ENCODE results near the gene SCYGR1. TPM values are rescaled to one million over a fixed set of nuclear protein-coding genes. Genes with fewer than 3 reads are reported as not detected.

The SCYGR1 gene
- total and polyA plus RNA-seq, 2 of the 13 experiments (the other 11 are each of a cell fraction or from before 2014, with no cell fraction given): not detected

DNA sequence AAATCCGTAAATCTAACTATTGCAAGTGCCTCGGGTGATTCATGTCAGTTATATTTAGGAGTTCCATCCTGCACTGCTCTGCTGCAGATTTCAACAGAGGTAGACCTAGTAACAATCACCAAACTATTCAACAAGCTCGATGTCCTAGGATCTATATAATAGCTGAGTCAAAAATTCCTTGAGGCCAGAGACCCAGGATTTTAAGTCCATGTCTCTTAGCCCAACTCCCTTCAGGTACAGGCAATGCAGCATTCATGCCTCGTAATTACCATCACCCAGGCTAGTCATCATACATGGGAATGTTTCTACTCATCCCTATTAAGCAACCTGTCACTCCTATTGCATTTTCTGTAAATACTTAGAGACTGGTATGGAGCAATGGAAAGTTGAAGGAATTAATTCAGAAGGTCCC lies 9.4 kb downstream of the SCYGR1 start:
- no peak for ATAC-seq
- in situ Hi-C loops (cut with HindIII; ENCODE audit: extremely low pct_ligation_motif_present, low pct_unique_long_range_greater_than_20kb): no loop called here
- Histone ChIP-seq H3K9ac (ENCODE audit: insufficient read depth, low read depth, low read length) (no peak overlapping the region), H3K4me1 (ENCODE audit: insufficient read depth, low read length) (no peaks in the 10 kb centered on the region), H4K20me1 (ENCODE audit: insufficient read depth, low read length) (no peaks in the 10 kb centered on the region), H3K36me3 (replicated peaks in 1 of 2; ENCODE audit: control insufficient read depth in 1 of 2, insufficient read depth in 2 of 2, low read length in 2 of 2) (no peaks in the 10 kb centered on the region), H3K9me3 (ENCODE audit: low read length) (no peaks in the 10 kb centered on the region), H2AFZ (ENCODE audit: low read length) (no peak overlapping the region), H3K27me3 (ENCODE audit: control insufficient read depth in 1 of 2, insufficient read depth in 2 of 2, low read length in 2 of 2) (0 out of 5 replicates have a peak, but pooled peaks cover 0 to 4% of the 10 kb centered on the region in 2 experiments), H3K79me2 (ENCODE audit: insufficient read depth, low read length) (no peaks in the 10 kb centered on the region), H3K4me2 (ENCODE audit: low read depth, low read length) (no peak overlapping the region), H3K4me3 (replicated peaks in 1 of 3; ENCODE audit: insufficient read depth in 1 of 3, low read depth in 2 of 3, low read length in 3 of 3) (no peak overlapping the region), H3K27ac (ENCODE audit: extremely low read length, insufficient read depth, low read length) (no peak overlapping the region)
- no peak for DNase-seq (ENCODE audit: low spot score)
- TF ChIP-seq, protein P1, sequence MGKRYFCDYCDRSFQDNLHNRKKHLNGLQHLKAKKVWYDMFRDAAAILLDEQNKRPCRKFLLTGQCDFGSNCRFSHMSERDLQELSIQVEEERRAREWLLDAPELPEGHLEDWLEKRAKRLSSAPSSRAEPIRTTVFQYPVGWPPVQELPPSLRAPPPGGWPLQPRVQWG (CRISPR knock-in tag; IDR thresholded peaks at IDR 0.05; ENCODE audit: borderline replicate concordance, low read depth): no peak
- TF ChIP-seq CEBPB (IDR thresholded peaks at IDR 0.05; ENCODE audit: borderline replicate concordance, low read depth, low read length): peak; percentile 27; the same call in 1 of the 2 replicates
- no peak for FAIRE-seq
- intact Hi-C loops (cut with micrococcal nuclease; ENCODE audit: unreplicated experiment): no loop called here
- CTCF ChIA-PET (ENCODE audit: low intra/inter-chr PET ratio, low total read pairs): no interaction called here
- no TSS peak for BruUV-seq (replicated peaks)
- POLR2A ChIA-PET: no interaction called here
- 23% methylated on average over 4 of the region's 4 CpGs for WGBS (ENCODE audit: low lambda C conversion rate)

DNA sequence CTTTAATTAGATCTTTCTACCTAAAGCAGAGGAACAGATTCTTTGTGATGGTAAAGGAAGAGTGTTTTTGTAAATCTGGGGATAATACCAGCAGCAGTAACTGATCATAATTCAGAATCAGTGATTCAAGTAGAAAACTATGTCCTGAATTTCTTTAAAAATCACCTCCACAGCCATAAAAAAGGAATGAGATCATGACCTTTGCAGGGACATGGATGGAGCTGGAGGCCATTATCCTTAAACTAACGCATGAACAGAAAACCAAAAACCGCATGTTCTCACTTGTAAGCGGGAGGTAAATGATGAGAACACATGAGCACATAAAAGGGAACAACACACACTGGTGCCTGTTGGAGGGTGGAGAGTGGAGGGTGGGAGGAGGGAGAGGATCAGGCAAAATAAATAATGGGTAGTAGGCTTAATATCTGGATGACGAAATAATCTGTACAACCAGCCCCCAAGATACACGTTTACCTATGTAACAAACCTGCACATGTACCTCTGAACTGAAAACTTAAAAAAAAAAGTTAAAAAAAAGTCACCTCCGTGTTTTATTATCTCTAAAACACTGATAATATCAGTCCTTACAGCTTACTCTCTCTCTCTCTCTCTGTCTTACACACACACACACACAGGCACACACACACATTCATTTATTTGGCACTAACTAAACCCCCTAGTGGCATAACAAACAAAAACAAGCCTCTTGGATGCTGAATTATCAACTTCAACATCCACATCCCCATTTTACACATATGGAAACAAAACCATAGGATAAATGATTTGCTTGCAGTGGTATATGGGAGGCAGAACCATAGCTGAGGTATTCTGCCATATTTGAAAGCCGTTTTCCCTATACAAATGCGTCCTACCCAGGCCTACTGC lies 10.0 kb downstream of the SCYGR1 start:
- in situ Hi-C loops (cut with HindIII; ENCODE audit: extremely low pct_ligation_motif_present, low pct_unique_long_range_greater_than_20kb) (no loop called here), intact Hi-C loops (cut with micrococcal nuclease; ENCODE audit: unreplicated experiment) (no loop called here)
- TF ChIP-seq AKAP8 (CRISPR knock-in tag; IDR thresholded peaks at IDR 0.05) (no peak), ZBTB1 (CRISPR knock-in tag; IDR thresholded peaks at IDR 0.05; ENCODE audit: borderline replicate concordance) (no peak), ZNF713 (CRISPR knock-in tag; IDR thresholded peaks at IDR 0.05) (no peak), FOXA1 (IDR thresholded peaks at IDR 0.05) (no peak), FOXA1 (CRISPR knock-in tag; IDR thresholded peaks at IDR 0.05) (no peak), FIP1L1 (IDR thresholded peaks at IDR 0.05; ENCODE audit: borderline replicate concordance, insufficient read depth, low read depth, low read length) (no peak), ATF7 (IDR thresholded peaks at IDR 0.05) (peak; percentile 49; the same call in 1 of the 2 replicates), ATF7 (CRISPR knock-in tag; IDR thresholded peaks at IDR 0.05) (no peak)
- TF ChIP-seq, protein P1 (CRISPR knock-in tag; IDR thresholded peaks at IDR 0.05; ENCODE audit: borderline replicate concordance, low read depth): no peak
- TF ChIP-seq, protein P2, sequence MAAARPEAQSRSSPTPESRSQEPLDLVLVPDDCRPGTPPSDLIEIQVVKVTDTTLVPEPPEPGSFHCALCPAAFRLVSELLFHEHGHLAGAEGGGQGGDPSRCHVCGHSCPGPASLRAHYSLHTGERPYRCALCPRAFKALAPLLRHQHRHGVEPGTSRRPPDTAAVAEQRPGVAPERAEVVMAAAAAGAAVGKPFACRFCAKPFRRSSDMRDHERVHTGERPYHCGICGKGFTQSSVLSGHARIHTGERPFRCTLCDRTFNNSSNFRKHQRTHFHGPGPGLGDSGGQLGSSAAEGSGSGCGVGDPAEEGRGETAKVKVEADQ (CRISPR knock-in tag; IDR thresholded peaks at IDR 0.05; ENCODE audit: borderline replicate concordance): no peak
- 38% methylated on average over 8 of the region's 8 CpGs for WGBS (ENCODE audit: low lambda C conversion rate)
- no peak overlapping the region for H3K4me3 ChIP-seq (replicated peaks in 1 of 3; ENCODE audit: insufficient read depth in 1 of 3, low read depth in 2 of 3, low read length in 3 of 3)
- H2AFZ ChIP-seq (ENCODE audit: low read length): no peak overlapping the region
- 0 out of 5 replicates have a peak, but pooled peaks cover 0 to 4% of the 10 kb centered on the region in 2 experiments for H3K27me3 ChIP-seq (ENCODE audit: control insufficient read depth in 1 of 2, insufficient read depth in 2 of 2, low read length in 2 of 2)
- ChIA-PET CTCF (ENCODE audit: low intra/inter-chr PET ratio, low total read pairs) (no interaction called here), POLR2A (no interaction called here)
- no peaks in the 10 kb centered on the region for H4K20me1 ChIP-seq (ENCODE audit: insufficient read depth, low read length)
- no TSS peak for BruUV-seq (replicated peaks)
- H3K36me3 ChIP-seq (replicated peaks in 1 of 2; ENCODE audit: control insufficient read depth in 1 of 2, insufficient read depth in 2 of 2, low read length in 2 of 2): no peaks in the 10 kb centered on the region
- ATAC-seq: peak; percentile 35; the same call in 2 of the 3 replicates
- no peaks in the 10 kb centered on the region for H3K9me3 ChIP-seq (ENCODE audit: low read length)
- H3K79me2 ChIP-seq (ENCODE audit: insufficient read depth, low read length): no peaks in the 10 kb centered on the region
- no peaks in the 10 kb centered on the region for H3K4me1 ChIP-seq (ENCODE audit: insufficient read depth, low read length)
- no peak overlapping the region for H3K9ac ChIP-seq (ENCODE audit: insufficient read depth, low read depth, low read length)
- no peak overlapping the region for H3K27ac ChIP-seq (ENCODE audit: extremely low read length, insufficient read depth, low read length)
- no peak for DNase-seq (ENCODE audit: low spot score)
- no peak overlapping the region for H3K4me2 ChIP-seq (ENCODE audit: low read depth, low read length)
- no peak for FAIRE-seq

Data from HepG2 (cell line).